Body of pancreas (tissue), 4 donors: ENCODE data around the gene CACNA2D3. TPM values are rescaled to one million over a fixed set of nuclear protein-coding genes. Genes with fewer than 3 reads are reported as not detected.
A peak's percentile ranks its signal among the peaks of the same experiment; 100 is the strongest.

ENCODE experiments used
- ATAC-seq: fragments of 150-250 bp; one replicate; pipeline ENCODE4 v1.9.1; 2016
- DNase-seq, 4 donors: peaks; one replicate each; pipeline ENCODE4 v3.0.0-alpha.2; 2019
- H3K27ac ChIP-seq, 4 donors: fragments of 200-600 bp; sonication (generic); 1 replicate in 3 of 4; 2 replicates in 1 of 4; pipeline versions ENCODE4 v1.5.1 to v1.6.1; 2016 to 2019; ENCODE audit warnings: mild to moderate bottlenecking in 1 of 4, mixed read lengths in 1 of 4, moderate library complexity in 1 of 4
- H3K27me3 ChIP-seq, 2 donors: fragments of 200-600 bp; sonication (generic); one replicate each; pipeline ENCODE4 v1.6.0; 2016; ENCODE audit warnings: mild to moderate bottlenecking in 1 of 2
- H3K36me3 ChIP-seq, 2 donors: fragments of 200-600 bp; sonication (generic); replicated peaks in 1 of 2; 2 replicates each; pipeline ENCODE4 v1.5.1; 2016; ENCODE audit warnings: low read depth in 2 of 2; ENCODE audit not compliant: insufficient read depth in 1 of 2
- H3K4me1 ChIP-seq: fragments of 200-600 bp; sonication (generic); one replicate; pipeline ENCODE4 v1.6.0; 2016
- H3K4me3 ChIP-seq, 2 donors: fragments of 200-600 bp; sonication (generic); 1 replicate in 1 of 2; 2 replicates in 1 of 2; pipeline ENCODE4 v1.5.1; 2016 to 2019
- H3K9me3 ChIP-seq, 3 donors: fragments of 200-600 bp; sonication (generic); 1 replicate in 2 of 3; 2 replicates in 1 of 3; pipeline ENCODE4 v1.5.1; 2016
- CTCF ChIP-seq, 7 experiments: fragments of 450-650 bp in 4 of 7; fragments of 200-600 bp in 3 of 7; sonication (generic) in 3 of 7; IDR thresholded peaks; one replicate each; pipeline ENCODE4 v1.5.1; 2016 to 2019; ENCODE audit warnings: antibody characterized with exemption in 7 of 7
- POLR2A ChIP-seq, 3 donors: fragments of 450-650 bp; IDR thresholded peaks; one replicate each; pipeline ENCODE4 v1.6.1; 2016; ENCODE audit warnings: antibody characterized with exemption in 3 of 3, mild to moderate bottlenecking in 2 of 3
- WGBS, 2 donors: methylation state at CpG; one replicate each; pipeline ENCODE4 v1.1.5; 2017; 5-methylcytosine and 5-hydroxymethylcytosine counted together
- intact Hi-C: fragments of 100-400 bp; cut with DNase I; formaldehyde crosslinking; loops from one replicate; pipeline ENCODE4 v1.15.1; 2023
- total RNA-seq, 2 donors: library from RNA; depleted of rRNA; stranded (reverse); fragments of >200 nt; gene quantifications; one replicate each; pipeline ENCODE4 v1.1.0, GENCODE V29; 2016

CACNA2D3 gene
- total RNA-seq, 2 donors from 2014 or later: not detected

GRCh38 chr3:55030938-55031337, 908.6 kb downstream of the CACNA2D3 start:
- no peaks in the 10 kb centered on the region for H3K36me3 ChIP-seq
- intact Hi-C loops: no loop called here
- no peaks in the 10 kb centered on the region for H3K4me1 ChIP-seq
- DNase-seq: no peak
- no peak overlapping the region for H3K27ac ChIP-seq
- no peaks in the 10 kb centered on the region for H3K9me3 ChIP-seq
- no peaks in the 10 kb centered on the region for H3K27me3 ChIP-seq
- no peak overlapping the region for H3K4me3 ChIP-seq
- no peak for TF ChIP-seq POLR2A (IDR thresholded peaks at IDR 0.05)
- no peak for TF ChIP-seq CTCF (IDR thresholded peaks at IDR 0.05)
- 51% methylated on average over 4 of the region's 4 CpGs for WGBS, 2 donors
- ATAC-seq: no peak

- H3K36me3 ChIP-seq: no peaks in the 10 kb centered on the region
- no peak overlapping the region for H3K4me3 ChIP-seq
- ATAC-seq (no peak), DNase-seq (no peak)
- intact Hi-C loops: no loop called here
- no peak for TF ChIP-seq POLR2A (IDR thresholded peaks at IDR 0.05)
- no peak for TF ChIP-seq CTCF (IDR thresholded peaks at IDR 0.05)
- no peak overlapping the region for H3K27ac ChIP-seq
- no peaks in the 10 kb centered on the region for H3K27me3 ChIP-seq
- H3K4me1 ChIP-seq: no peaks in the 10 kb centered on the region
- WGBS, 2 donors: 61 to 69% methylated on average over 5 of the region's 5 CpGs
- H3K9me3 ChIP-seq: no peaks in the 10 kb centered on the region
Observed at GRCh38 chr3:55036883-55037577, 914.7 kb downstream of the CACNA2D3 start.

- ATAC-seq (no peak), DNase-seq (no peak)
- intact Hi-C loops: no loop called here
- no peaks in the 10 kb centered on the region for H3K36me3 ChIP-seq
- H3K27me3 ChIP-seq: no peaks in the 10 kb centered on the region
- TF ChIP-seq POLR2A (IDR thresholded peaks at IDR 0.05) (no peak), CTCF (IDR thresholded peaks at IDR 0.05) (peak in 2 of 7 experiments; percentile 8 to 10)
- no peak overlapping the region for H3K27ac ChIP-seq
- no peaks in the 10 kb centered on the region for H3K9me3 ChIP-seq
- no peak overlapping the region for H3K4me3 ChIP-seq
- WGBS, 2 donors: 39 to 47% methylated on average over 2 of the region's 2 CpGs
- no peaks in the 10 kb centered on the region for H3K4me1 ChIP-seq
Observed at GRCh38 chr3:55042591-55042990, 920.2 kb downstream of the CACNA2D3 start.

GRCh38 chr3:55044486-55044885, 922.1 kb downstream of the CACNA2D3 start:
- Histone ChIP-seq H3K9me3 (no peaks in the 10 kb centered on the region), H3K27me3 (no peaks in the 10 kb centered on the region), H3K4me3 (no peak overlapping the region), H3K27ac (no peak overlapping the region), H3K36me3 (no peaks in the 10 kb centered on the region), H3K4me1 (no peaks in the 10 kb centered on the region)
- TF ChIP-seq POLR2A (IDR thresholded peaks at IDR 0.05): no peak
- no peak for TF ChIP-seq CTCF (IDR thresholded peaks at IDR 0.05)
- intact Hi-C loops: no loop called here
- 61 to 71% methylated on average over 1 of the region's 1 CpG for WGBS, 2 donors
- DNase-seq (no peak), ATAC-seq (no peak)

GRCh38 chr3:55059027-55059629, 936.8 kb downstream of the CACNA2D3 start:
- no peak overlapping the region for H3K4me3 ChIP-seq
- no peaks in the 10 kb centered on the region for H3K27me3 ChIP-seq
- H3K9me3 ChIP-seq: no peaks in the 10 kb centered on the region
- DNase-seq (no peak), ATAC-seq (no peak)
- 58 to 59% methylated on average over 5 of the region's 5 CpGs for WGBS, 2 donors
- H3K4me1 ChIP-seq: no peaks in the 10 kb centered on the region
- no peaks in the 10 kb centered on the region for H3K36me3 ChIP-seq
- intact Hi-C loops: no loop called here
- H3K27ac ChIP-seq: no peak overlapping the region
- TF ChIP-seq CTCF (IDR thresholded peaks at IDR 0.05) (no peak), POLR2A (IDR thresholded peaks at IDR 0.05) (no peak)
